KBM-7 (cell line): ENCODE data around the gene CDCP2.
"Not testable (repeated sequence)": the region's sequence is repeated elsewhere in the genome, so short reads cannot be mapped to it uniquely, and the experiment has no call there.

Experiments used
- DNase-seq: peaks from one replicate; pipeline ENCODE4 v3.0.0-alpha.2; 2015
- in situ Hi-C: fragments of 300-500 bp; cut with MboI; formaldehyde crosslinking; loops from 2 replicates; pipeline ENCODE4 v1.14.3; 2020; ENCODE audit warnings: low sequenced_read_pairs, low pct_unique_long_range_greater_than_20kb, mixed read lengths

Gene CDCP2

DNA sequence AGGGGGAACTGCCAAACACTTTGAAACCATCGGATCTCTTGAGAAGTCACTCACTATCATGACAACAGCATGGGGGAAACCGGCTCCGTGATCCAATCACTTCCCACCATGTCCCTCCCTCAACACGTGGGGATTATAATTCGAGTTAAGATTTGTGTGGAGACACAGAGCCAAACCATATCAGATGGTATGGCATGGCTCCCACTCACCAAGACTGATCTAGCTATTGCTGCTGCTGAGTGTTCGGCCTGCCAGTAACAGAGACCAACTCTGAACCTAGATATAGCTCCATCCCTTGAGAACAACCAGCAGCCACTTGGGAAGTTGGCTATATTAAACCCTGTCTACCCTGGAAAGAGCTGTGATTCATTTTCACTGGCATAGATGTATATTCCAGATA lies 49.4 kb downstream of the CDCP2 start:
- in situ Hi-C loops: no loop called here
- no peak for DNase-seq

DNA sequence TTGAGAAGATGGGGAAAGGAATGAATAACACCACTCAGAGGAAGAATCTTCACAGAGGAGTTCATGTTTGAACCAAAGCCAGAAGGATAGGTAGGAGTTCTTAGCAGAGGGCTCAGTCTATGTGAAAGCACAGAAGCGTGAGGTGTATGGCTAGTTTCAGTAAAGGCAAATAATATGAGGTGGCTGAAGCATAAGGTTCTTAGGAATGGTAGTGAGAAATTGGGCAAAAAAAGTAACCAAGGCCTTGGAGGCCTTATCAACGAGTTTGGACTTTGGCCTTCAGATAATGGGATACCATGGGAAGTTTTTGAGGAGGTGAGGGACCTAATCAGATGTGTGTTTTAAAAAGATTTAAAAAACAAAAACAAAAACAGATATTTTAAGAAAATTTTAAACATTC lies 52.3 kb downstream of the CDCP2 start:
- in situ Hi-C loops: no loop called here
- DNase-seq: no peak

DNA sequence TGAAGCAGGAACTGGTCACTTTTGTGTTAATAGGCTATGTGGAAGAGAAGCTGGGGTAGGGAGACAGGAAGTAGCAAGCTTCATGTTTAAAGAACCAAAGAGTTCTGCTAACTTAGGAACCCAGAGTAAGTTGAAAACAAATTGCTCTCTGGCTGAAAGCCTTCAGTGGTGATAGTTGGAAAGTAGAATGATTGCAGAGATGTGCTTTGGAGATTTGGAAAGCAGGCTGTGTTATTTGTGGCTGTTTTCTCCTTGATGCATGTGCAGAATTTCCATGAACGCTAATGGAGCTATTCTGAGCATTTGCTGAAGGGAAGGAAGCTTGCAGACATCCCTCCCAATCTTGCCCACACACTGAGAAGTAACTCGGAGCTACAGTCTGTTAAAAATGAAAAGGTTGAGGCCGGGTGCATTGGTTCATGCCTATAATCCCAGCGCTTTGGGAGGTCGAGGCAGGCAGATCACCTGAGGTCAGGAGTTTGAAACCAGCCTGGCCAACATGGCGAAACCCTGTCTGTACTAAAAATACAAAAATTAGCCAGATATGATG lies 53.7 kb downstream of the CDCP2 start:
- DNase-seq: peak; percentile 32
- in situ Hi-C loops: no loop called here

DNA sequence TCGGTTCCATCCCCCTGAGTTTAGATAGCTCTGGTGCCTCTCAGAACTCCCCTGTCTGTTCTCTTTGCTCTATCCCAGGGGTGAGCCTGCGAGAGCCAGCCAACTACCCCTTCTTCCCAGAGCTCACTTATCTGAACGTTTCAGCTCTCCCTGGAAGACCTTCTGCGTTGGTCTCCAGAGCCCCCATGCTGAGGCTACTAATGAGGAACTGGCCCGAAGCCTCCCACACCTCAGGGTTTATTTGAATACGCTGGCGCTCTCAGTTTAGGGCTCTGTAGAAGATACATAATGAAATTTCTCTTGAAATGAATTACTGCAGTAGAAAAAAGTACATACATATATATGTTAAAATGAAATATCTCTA lies 55.9 kb downstream of the CDCP2 start:
- peak; percentile 69 for DNase-seq

DNA sequence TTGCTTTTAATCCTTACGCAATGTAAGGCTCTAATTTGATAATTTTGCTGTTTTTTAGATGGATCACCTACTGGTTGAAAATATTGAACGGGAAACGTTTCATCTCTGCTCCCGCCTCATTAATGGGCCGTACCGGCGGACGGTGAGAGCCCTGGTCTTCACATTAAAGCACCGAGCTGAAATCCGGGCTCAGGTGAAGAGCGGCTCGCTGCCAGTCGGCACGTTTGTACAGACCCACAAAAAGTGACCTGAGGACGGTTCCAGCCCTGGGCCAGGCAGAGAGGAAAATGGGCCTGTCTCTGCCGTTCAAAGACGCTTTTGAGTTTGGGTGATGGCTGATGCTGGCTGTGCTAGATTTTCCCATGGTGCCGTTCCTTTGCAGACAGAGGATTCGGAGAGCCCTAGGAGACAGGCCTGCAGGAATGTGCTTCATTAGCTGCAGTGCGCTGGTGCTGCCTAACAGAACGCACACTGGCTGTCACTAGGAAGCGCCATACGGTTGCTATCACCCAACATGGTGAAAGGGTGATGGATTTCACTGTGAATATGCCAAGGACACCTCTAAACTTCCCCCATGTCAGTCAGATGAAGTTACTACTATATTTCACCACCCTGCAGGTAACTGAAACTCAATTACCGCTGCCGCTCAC lies 56.4 kb downstream of the CDCP2 start:
- in situ Hi-C loops: no loop called here
- no peak for DNase-seq

More for the DNA sequence above, 55.9 kb downstream of the CDCP2 start:
- in situ Hi-C loops: no loop called here

DNA sequence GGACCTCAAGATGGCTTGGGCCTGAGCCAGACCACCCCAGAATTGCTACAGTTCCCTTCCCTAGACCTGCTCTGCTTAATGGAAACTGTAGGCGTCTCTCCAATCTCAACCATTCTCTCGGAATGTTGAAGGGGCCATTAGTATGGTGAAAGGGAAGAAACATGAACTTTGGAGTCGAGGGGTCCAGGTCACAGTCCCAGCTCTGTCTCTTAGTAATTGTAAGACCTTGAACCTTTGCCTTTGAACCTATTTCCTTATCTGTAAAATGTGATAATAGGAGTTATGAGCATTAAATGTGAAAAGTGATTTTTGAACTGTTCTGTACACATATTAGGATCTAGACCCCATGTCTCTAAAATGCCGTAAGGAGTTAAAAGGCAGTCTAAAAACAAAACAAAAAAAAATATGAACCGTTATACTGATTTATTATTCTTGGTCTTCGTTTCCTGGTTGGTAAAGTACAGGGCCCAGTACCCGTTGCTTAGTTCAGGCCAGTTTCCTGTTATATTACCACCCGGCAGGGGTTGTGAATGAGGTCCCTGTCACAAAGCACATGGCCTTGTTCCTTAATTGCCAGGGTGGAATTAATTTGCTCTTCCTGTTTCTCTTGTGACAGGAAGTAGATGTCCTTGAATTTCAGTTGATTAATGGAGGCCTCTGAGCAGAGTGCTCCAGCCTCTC lies 57.1 kb downstream of the CDCP2 start:
- peak; percentile 94 for DNase-seq
- in situ Hi-C loops: no loop called here

DNA sequence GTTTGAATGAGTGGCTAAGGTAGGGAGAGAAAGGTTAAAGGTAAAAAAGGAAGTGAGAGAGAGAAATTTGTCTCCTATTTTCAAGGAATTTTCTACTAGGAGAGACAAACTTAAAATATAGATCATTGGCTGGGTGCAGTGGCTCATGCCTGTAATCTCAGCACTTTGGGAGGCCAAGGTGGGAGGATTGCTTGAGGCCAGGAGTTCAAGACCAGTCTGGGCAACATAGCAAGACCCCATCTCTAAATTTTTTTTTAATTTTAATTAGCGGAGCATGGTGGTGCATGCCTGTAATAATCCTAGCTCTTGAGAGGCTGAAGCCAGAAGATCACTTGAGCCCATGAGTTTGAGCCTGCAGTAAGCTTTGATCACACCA lies 58.1 kb downstream of the CDCP2 start:
- DNase-seq, in situ Hi-C loops: not testable (repeated sequence)

DNA sequence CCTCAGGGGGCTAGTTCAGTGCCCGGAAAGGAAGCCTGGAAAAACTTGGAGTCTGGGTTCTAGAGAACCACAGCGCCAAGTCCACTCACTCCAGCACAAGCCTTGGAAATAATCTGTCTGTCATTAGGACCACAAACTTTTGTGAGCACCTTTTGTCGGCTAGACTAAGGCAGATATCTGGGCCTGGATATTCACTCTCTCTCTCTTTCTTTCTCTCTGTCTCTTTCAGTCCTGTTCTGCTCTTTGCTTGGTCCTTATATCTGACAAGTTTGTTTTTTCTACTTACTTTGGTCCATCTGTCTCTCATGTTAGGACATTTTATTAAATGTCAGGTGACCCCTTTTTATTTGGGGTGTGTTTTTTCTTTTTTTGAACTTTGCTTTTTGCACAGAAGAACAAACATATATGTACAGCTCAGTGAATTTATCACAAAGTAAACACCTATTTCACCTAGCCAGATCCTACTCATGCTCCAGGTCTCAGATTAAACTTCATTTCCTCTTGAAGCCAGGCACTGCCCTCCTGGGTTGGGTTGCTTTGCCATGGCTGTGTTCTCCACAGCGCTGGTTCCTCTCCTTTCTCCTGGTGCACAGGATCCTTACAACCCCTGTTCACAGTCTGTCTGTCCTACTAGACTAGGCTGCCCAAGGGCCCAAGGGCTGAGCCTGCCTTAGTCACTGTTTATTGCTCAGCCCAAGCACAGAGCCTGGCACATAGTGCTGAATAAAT lies 58.6 kb downstream of the CDCP2 start:
- in situ Hi-C loops: no loop called here
- DNase-seq: no peak

DNA sequence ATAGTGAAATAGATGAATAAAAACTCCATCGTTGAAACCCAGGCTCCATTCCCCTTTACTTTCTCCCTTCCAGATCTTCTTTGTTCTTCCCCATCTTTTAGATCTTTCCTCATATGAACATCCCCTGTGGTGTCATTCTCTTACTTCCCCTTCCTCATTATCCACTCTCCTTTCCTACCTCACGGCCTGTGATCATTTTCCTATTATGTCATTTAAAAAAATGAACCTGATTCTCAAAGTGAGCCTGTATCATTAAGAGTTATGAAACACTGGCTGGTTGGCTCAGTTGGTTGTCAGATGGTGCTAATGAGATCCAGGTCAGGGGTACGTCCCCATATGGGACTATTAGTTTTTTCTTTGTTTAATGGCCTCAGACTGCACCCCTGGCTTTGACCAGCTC lies 61.1 kb downstream of the CDCP2 start:
- in situ Hi-C loops: no loop called here
- DNase-seq: peak; percentile 16

DNA sequence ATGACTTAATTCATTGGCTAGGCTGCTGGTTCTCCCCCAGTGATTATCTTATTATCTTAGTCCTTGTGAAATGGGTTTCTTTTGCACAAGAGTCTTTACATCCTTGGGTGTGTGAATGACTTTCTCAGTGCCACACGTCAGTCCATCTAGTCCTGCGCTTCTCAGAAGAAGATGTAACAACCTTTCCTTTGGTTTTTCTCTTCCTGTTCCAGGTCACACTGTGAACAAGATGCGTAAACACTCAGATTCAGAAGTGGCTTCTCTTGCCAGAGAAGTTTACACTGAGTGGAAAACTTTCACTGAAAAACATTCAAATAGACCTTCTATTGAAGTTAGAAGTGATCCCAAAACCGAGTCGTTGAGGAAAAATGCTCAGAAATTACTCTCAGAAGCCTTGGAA lies 64.4 kb downstream of the CDCP2 start:
- no peak for DNase-seq
- in situ Hi-C loops: no loop called here

DNA sequence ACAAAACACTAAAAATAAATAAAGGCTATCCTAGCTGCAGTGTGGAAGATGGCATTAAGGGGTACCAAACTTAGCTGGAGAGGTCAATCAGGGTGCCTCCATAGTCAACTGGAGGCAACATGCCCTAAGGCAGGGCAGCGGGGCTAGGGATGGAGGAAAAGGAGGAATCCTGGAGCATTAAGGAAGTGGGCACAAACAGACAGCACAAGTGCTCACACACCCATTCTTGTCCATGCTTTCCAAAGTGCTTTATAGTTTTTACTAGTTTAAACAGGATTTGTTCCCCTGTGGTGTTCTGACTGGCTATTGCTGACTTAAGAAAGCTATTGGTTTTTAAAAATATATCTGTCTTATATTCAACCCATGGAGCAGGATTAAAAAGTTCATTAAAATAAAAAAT lies 66.0 kb downstream of the CDCP2 start:
- in situ Hi-C loops: no loop called here
- DNase-seq: no peak

DNA sequence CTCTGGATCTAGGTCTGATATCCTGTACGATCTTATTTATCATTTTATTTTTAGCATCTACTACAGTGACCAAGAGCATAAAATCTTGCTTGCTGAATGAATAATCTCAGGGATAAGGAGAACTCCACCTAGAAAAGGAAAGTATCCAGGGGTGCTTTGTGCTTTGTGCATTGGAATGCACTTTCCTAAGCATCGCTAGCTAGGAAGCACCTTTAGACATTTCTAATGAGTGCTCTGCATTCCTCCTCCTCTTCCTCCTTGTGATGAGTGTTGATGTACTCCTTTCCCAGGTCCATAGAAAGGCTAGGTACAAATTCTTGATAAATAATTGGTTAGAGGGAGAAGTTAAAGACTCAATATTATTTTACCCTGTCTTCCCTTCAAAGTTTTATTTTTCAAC lies 68.0 kb downstream of the CDCP2 start:
- in situ Hi-C loops: no loop called here
- DNase-seq: no peak
